ENCODE measurements around the gene CLASP1.

Gene CLASP1

DNA sequence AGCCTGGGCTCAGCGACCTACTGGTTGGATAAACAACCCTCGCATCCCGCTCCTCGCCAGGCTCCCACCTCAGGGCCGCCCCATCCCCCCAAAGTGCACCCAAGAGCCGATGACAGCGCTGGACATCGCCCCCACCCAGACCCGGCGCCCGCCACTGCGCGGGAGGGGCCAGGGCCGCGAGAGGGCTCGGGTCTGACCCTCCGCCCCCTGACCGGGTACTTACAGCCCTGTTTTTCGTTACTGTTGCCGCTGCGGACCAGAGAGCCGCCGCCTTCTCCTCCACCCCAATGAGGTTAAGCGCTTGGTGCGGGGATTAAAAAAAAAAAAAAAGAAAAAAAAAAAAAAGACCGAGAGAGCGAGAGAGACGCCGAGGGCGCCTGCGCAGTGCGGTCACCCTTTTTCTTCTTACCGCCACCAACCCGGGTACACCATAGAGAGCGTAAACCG, at the start of gene CLASP1:
Gene CLASP1 (minus strand): TSS at position 314 of the 447 bp plus-strand sequence. CDS start 43,567 bp downstream, outside the sequence.
- Histone ChIP-seq H3K4me1 (ENCODE audit: low read depth, poor library complexity, severe bottlenecking) (peaks cover 22% of the 10 kb centered on the region), H3K9ac (peak within 1 kb of the TSS; percentile 84), H3K79me2 (ENCODE audit: insufficient read depth, low read depth) (peaks cover 58% of the 10 kb centered on the region), H3K36me3 (ENCODE audit: insufficient read depth) (no peaks in the 10 kb centered on the region), H2AFZ (ENCODE audit: low read depth) (peak within 1 kb of the TSS; percentile 85), H3K27me3 (ENCODE audit: insufficient read depth, low read depth) (no peaks in the 10 kb centered on the region), H3K4me3 (IDR thresholded peaks at IDR 0.05; ENCODE audit: insufficient read depth, low read depth, low read length) (no peak within 1 kb of the TSS), H4K20me1 (ENCODE audit: insufficient read depth) (no peaks in the 10 kb centered on the region), H3K4me2 (peak within 1 kb of the TSS; percentile 71; the same call in 1 of the 2 replicates), H3K27ac (peak within 1 kb of the TSS; percentile 92)
- TF ChIP-seq, protein P1, sequence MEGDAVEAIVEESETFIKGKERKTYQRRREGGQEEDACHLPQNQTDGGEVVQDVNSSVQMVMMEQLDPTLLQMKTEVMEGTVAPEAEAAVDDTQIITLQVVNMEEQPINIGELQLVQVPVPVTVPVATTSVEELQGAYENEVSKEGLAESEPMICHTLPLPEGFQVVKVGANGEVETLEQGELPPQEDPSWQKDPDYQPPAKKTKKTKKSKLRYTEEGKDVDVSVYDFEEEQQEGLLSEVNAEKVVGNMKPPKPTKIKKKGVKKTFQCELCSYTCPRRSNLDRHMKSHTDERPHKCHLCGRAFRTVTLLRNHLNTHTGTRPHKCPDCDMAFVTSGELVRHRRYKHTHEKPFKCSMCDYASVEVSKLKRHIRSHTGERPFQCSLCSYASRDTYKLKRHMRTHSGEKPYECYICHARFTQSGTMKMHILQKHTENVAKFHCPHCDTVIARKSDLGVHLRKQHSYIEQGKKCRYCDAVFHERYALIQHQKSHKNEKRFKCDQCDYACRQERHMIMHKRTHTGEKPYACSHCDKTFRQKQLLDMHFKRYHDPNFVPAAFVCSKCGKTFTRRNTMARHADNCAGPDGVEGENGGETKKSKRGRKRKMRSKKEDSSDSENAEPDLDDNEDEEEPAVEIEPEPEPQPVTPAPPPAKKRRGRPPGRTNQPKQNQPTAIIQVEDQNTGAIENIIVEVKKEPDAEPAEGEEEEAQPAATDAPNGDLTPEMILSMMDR (conservative IDR thresholded peaks at IDR 0.05; ENCODE audit: low read depth, low read length), result no peak

DNA sequence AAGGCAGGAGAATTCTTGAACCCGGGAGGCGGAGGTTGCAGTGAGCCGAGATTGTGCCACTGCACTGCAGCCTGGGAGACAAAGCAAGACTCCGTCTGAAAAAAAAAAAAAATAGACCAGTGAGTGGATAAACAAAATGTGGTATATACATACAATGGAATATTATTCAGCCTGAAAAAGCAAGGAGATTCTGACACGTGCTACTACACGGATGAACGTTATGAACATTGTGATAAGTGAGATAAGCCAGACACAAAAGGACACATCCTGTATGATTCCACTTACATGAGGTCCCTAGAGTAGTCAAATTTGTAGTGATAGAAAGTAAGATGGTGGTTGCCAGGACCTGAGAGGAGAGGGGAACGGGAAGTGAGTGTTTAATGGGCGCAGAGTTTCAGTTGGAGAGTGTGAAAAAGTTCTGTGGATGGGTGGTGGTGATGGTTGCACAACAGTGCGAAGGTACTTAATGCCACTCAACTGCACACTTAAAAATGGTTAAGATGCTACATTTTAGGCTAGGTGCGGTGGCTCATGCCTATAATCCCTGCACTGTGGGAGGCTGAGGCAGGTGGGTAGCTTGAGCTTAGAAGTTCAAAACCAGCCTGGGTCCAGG, 49.2 kb upstream of the CLASP1 start:
- H3K9ac ChIP-seq, result no peak overlapping the region
- H3K4me2 ChIP-seq, result no peak overlapping the region
- no peaks in the 10 kb centered on the region for H3K36me3 ChIP-seq (ENCODE audit: insufficient read depth)
- no peaks in the 10 kb centered on the region for H4K20me1 ChIP-seq (ENCODE audit: insufficient read depth)
- H3K27me3 ChIP-seq (ENCODE audit: insufficient read depth, low read depth), result no peaks in the 10 kb centered on the region
- no peaks in the 10 kb centered on the region for H3K79me2 ChIP-seq (ENCODE audit: insufficient read depth, low read depth)
- H2AFZ ChIP-seq (ENCODE audit: low read depth), result no peak overlapping the region
- no peak overlapping the region for H3K4me3 ChIP-seq (IDR thresholded peaks at IDR 0.05; ENCODE audit: insufficient read depth, low read depth, low read length)
- H3K27ac ChIP-seq, result no peak overlapping the region
- TF ChIP-seq, protein P1 (conservative IDR thresholded peaks at IDR 0.05; ENCODE audit: low read depth, low read length), result no peak
- no peaks in the 10 kb centered on the region for H3K4me1 ChIP-seq (ENCODE audit: low read depth, poor library complexity, severe bottlenecking)

DNA sequence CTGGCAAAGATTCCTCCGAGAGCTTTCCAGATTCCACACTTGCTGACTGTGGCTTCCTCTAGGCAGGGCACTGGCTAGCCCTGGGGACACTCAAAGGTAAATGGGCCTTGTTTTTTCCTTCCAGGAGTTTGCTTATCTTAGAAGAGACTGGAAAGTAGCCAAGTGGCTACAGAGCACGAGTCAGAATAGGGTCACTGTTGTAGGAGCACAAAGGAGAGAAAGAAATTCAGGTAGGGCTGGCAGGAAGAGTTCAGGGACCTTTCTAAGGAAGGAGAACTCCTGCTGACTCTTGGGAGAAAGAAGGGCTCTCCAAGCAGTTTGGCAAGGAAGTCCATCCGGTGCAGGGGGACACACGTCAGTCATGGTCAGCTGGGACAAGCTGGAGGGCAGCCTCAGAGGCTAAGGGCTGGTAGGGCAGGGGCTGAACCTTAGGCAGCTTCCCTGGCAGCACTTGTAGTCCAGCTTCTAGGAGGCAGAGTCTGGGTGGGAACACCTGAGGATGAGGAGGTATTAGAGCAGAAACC, 47.9 kb upstream of the CLASP1 start:
- H3K27me3 ChIP-seq (ENCODE audit: insufficient read depth, low read depth), result no peaks in the 10 kb centered on the region
- H3K4me3 ChIP-seq (IDR thresholded peaks at IDR 0.05; ENCODE audit: insufficient read depth, low read depth, low read length), result no peak overlapping the region
- TF ChIP-seq, protein P1 (conservative IDR thresholded peaks at IDR 0.05; ENCODE audit: low read depth, low read length), result no peak
- H3K9ac ChIP-seq, result no peak overlapping the region
- no peak overlapping the region for H3K27ac ChIP-seq
- H3K4me2 ChIP-seq, result no peak overlapping the region
- H4K20me1 ChIP-seq (ENCODE audit: insufficient read depth), result no peaks in the 10 kb centered on the region
- no peak overlapping the region for H2AFZ ChIP-seq (ENCODE audit: low read depth)
- no peaks in the 10 kb centered on the region for H3K79me2 ChIP-seq (ENCODE audit: insufficient read depth, low read depth)
- H3K36me3 ChIP-seq (ENCODE audit: insufficient read depth), result no peaks in the 10 kb centered on the region
- no peaks in the 10 kb centered on the region for H3K4me1 ChIP-seq (ENCODE audit: low read depth, poor library complexity, severe bottlenecking)

DNA sequence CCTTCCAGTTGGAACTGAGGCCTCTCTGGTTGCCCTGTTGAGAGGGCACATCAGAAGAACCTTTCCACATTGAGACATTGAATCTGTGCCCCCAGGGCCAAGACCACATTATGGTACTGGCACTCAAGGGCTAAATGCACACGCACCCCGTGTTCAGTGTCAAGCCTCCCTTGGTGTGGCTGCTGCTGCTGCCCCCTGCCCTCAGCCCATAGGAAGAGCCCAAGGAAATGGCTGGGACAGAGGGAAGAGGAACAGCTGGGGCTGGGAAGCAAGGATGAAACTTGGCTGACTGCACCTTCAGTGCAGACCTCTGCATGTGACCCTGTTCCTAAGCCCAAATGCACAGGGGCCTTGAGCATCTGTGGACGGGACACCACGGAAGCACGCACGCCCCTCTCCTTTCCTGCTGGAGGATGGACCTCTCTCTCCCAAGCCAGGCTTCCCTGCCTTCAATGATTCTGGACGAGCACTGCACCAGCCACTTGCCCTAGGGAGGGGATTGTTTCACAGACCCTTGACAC, 47.2 kb upstream of the CLASP1 start:
- Histone ChIP-seq H2AFZ (ENCODE audit: low read depth) (no peak overlapping the region), H3K4me2 (no peak overlapping the region), H3K27ac (no peak overlapping the region)

More for the DNA sequence above, 47.2 kb upstream of the CLASP1 start:
- TF ChIP-seq, protein P1 (conservative IDR thresholded peaks at IDR 0.05; ENCODE audit: low read depth, low read length), result no peak
- H4K20me1 ChIP-seq (ENCODE audit: insufficient read depth), result no peaks in the 10 kb centered on the region
- no peak overlapping the region for H3K4me3 ChIP-seq (IDR thresholded peaks at IDR 0.05; ENCODE audit: insufficient read depth, low read depth, low read length)
- no peaks in the 10 kb centered on the region for H3K36me3 ChIP-seq (ENCODE audit: insufficient read depth)
- H3K4me1 ChIP-seq (ENCODE audit: low read depth, poor library complexity, severe bottlenecking), result no peaks in the 10 kb centered on the region
- no peaks in the 10 kb centered on the region for H3K27me3 ChIP-seq (ENCODE audit: insufficient read depth, low read depth)
- no peaks in the 10 kb centered on the region for H3K79me2 ChIP-seq (ENCODE audit: insufficient read depth, low read depth)
- no peak overlapping the region for H3K9ac ChIP-seq

Data from KMS-11 (cell line).